HG03558 (cell line): Measurements from ENCODE around the gene ATP6V0A1.
"Not testable (repeated sequence)": the region's sequence is repeated elsewhere in the genome, so short reads cannot be mapped to it uniquely, and the experiment has no call there.

Experiments used
- ATAC-seq: cut with Tn5 transposase; IDR thresholded peaks from one replicate; pipeline ENCODE4 v1.9.1; 2021; ENCODE audit warnings: moderate number of reproducible peaks; ENCODE audit not compliant: unreplicated experiment; ENCODE audit errors: extremely low read depth

ATP6V0A1 gene

GRCh38 chr17:42431758-42432161 is 26.9 kb upstream of the ATP6V0A1 start:
- no peak for ATAC-seq

GRCh38 chr17:42436391-42436790 is 22.3 kb upstream of the ATP6V0A1 start:
- ATAC-seq: no peak

GRCh38 chr17:42438600-42439567 is 19.8 kb upstream of the ATP6V0A1 start:
- ATAC-seq: no peak

GRCh38 chr17:42441371-42442195 is 17.1 kb upstream of the ATP6V0A1 start:
- no peak for ATAC-seq

- no peak for ATAC-seq
Observed at GRCh38 chr17:42442196-42442565, 16.5 kb upstream of the ATP6V0A1 start.

GRCh38 chr17:42449176-42449575 is 9.5 kb upstream of the ATP6V0A1 start:
- ATAC-seq: not testable (repeated sequence)

- not testable (repeated sequence) for ATAC-seq
Observed at GRCh38 chr17:42449838-42450237, 8.8 kb upstream of the ATP6V0A1 start.

GRCh38 chr17:42451270-42451669 is 7.4 kb upstream of the ATP6V0A1 start:
- ATAC-seq: not testable (repeated sequence)

- ATAC-seq: no peak
Observed at GRCh38 chr17:42453439-42453838, 5.2 kb upstream of the ATP6V0A1 start.

- ATAC-seq: not testable (repeated sequence)
Observed at GRCh38 chr17:42454987-42455386, 3.7 kb upstream of the ATP6V0A1 start.

GRCh38 chr17:42456223-42457106 is 2.2 kb upstream of the ATP6V0A1 start:
- ATAC-seq: no peak

- ATAC-seq: no peak
Observed at GRCh38 chr17:42457107-42457792, 1.4 kb upstream of the ATP6V0A1 start.

- no peak for ATAC-seq
Observed at GRCh38 chr17:42459256-42459800, 650 bp downstream of the ATP6V0A1 start.

- no peak for ATAC-seq
Observed at GRCh38 chr17:42459801-42460281, 1.2 kb downstream of the ATP6V0A1 start.

GRCh38 chr17:42460371-42460770 is 1.7 kb downstream of the ATP6V0A1 start:
- ATAC-seq: no peak

- no peak for ATAC-seq
Observed at GRCh38 chr17:42463976-42464400, 5.3 kb downstream of the ATP6V0A1 start.

- no peak for ATAC-seq
Observed at GRCh38 chr17:42467889-42468288, 9.2 kb downstream of the ATP6V0A1 start.

GRCh38 chr17:42472709-42473521 is 14.2 kb downstream of the ATP6V0A1 start:
- no peak for ATAC-seq
